Ureter (tissue), 1 donor: ENCODE measurements around the gene RCN2. TPM values are rescaled to one million over a fixed set of nuclear protein-coding genes. Genes with fewer than 3 reads are reported as not detected.

ENCODE experiments used
- DNase-seq: peaks from one replicate; pipeline ENCODE4 v3.0.0-alpha.2; 2020; ENCODE audit warnings: low spot score
- total RNA-seq: library from RNA; stranded (reverse); gene quantifications from one replicate; pipeline ENCODE4 v1.2.4, GENCODE V29; 2023
- donor health status: DM: yes; HTN: yes; CAD: no.

The RCN2 gene
- total RNA-seq, 1 donor from 2014 or later: 47.4 TPM

GRCh38 chr15:76994496-76994895 is 62.9 kb downstream of the RCN2 start:
- DNase-seq: no peak

DNA sequence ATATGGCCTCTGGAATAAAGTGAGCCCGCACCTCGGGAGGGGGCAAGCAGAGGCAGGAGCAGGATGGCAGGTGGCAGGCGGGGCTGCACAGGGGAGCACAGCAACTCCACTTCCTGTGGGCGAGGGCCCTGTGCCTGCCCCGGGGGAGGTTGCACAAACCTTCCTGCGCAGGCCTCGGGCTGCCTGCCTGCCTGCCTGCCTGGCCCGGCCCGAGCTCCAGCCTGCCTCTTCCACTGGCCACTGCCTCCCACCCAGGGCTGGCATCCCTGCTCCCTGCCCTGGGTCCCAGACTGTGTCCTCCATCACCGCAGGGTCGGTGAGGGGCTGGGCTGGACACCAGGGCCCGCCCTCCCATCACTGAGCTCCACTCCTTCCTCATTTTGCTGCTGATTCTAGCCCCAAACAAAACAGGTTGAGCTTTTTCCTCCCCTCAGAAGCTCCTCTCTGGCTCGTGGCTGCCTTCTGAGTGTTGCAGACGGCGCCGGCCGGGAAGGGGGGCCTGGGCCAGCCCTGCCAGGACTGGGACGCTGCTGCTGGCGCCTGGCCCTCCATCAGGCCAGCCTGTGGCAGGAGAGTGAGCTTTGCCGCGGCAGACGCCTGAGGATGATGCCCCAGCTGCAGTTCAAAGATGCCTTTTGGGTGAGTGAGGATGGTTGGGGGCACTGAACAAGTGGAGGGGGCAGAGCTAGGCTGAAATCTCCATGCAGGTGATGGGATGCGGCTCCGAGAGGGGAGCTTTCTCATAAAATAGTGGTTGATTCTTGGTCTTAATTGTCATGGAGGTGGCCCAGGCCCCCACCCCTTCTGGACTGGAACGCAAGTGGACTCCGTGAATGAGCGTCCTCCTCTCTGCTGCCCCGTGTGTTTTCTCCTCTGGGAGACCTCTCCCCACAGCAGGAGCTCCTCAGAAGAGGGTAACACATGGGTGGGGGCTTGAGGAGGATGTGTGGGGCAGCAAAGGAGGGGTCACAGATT is 63.7 kb downstream of the RCN2 start, which contains the start of gene PSTPIP1:
TSS of gene PSTPIP1 (plus strand) at position 156 of the 975 bp plus-strand sequence. CDS start at position 604, 448 bp downstream.
- peak; percentile 74 for DNase-seq

GRCh38 chr15:76996076-76996525 is 64.6 kb downstream of the RCN2 start:
- DNase-seq: no peak

DNA sequence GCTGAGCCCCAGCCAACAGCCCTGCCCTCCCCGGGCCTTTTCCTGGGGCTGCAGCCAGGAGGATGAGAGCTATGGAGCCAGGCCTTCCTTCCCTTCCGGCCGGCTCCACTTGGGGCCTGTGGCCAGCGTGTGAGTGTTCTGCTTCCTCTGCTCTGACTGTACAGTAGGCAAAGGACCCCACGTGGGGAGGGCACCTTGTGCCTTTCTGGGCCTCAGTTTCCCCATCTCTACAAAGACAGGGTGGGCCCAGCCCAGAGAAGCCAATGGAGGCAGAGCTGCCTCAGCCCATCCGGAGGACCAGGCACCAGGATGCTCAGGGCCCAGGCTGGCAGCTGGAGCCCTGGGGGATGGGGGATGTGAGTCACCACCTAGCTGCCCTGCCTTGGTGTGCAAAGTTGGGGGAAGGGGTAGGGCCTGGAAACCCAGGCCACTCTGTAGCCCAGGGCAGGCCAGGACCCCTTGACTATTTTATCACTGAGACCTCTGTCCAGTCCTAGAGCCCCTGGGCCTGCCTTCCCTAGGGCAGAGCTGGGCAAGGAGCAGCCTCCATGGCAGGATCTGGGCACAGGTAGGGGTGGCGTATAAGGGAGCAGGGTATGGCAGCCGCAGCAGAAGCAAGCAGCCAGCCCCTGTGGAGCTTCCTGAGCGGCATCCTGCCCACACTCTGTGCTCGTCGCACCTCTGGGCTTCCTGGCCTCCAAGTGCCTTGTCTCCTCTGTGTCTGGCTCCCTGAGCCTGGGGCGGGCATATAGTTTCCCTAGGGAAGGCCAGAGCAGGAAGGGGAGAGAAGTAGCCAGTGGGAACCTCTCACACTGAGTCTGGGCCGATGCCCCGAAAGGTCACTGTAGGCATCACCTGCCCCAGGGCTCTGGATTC is 65.2 kb downstream of the RCN2 start:
- DNase-seq: no peak

DNA sequence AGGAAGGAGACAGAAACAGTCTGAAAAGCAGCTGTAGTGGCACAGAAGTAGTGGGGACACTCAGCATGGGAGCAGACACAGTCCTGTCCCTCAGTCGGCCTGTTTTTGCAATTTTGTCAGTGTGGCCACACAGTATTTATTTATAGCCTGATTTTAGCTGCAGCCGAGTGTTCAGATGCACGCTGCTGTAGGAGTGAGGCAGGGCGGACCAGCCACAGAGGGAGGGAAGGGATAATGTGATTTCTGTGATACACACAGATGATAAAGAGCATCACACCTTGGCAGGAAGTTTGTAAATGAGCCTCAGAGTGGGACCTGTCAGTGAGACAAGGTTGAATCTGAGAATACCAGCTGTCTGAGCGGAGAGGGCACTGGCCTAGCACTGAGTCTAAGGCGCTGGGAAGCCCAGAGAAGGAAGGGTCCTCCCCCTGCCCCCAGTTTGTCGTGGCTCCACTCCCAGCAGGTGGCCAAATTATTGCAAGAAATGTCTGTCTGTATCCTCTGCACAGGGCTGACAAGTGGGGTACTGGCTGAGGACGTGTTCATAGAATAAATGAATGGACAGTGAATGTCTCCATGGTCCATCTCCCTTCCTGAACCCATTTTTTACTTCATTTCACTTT is 67.2 kb downstream of the RCN2 start:
- no peak for DNase-seq

- no peak for DNase-seq
Measured at GRCh38 chr15:76999996-77000395, 68.4 kb downstream of the RCN2 start.

DNA sequence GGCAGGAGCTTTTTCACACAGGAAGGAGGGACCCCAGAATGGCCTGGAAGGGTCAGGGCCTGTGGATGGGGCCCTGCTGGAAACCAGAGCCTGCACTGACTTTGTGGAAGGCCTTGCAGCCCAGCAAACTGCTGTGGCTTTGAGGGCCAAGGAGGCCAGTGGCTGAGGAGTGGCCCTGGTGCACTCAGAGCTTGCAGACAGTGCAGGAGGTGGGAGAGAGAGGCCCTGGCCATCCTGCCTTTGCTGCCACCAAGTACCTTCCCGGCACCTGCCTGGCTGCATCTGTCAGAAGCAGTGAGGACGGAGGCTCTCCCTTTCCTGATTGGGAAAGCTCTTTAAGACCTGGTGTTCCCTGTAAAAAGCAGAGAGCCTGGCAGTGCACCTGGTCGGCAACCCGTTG is 69.8 kb downstream of the RCN2 start:
- no peak for DNase-seq

DNA sequence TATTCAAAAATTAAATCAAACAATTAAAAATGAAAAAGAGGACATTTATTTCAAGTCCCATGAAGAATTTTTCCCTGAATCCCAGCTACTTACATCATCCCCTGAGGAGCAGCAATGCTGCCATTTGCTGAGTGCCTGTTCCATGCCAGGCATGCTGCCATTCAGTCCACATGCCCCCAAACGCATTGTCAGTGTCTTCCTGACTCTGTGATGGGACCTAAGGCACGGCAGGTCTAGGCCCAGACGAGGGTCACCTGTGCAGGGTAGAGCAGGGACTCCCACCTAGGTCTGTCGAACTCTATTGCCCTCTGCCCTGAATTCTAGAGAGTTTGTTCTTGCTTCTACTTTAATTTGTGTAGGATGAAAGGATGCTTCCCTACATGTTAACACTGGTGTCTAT is 70.4 kb downstream of the RCN2 start:
- DNase-seq: no peak

DNA sequence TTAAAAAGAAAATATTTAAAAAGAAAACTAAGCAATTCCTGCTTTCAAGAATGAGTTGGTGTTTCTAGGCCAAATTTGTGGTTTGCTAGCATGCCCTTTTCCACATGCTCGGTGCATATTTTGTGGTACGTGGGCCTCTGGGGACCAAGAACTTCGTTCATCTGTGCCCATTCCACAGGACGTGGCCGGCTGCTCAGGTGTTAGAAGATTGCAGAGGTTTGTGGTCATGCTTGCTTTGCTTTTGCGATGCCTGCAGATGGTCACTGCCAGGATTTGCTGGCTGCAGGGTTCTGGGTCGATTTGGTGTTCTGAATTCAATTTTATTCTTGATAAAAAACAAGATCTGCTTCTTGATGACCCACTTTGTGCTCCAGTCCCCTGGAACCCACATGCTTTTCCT is 70.9 kb downstream of the RCN2 start:
- no peak for DNase-seq

DNA sequence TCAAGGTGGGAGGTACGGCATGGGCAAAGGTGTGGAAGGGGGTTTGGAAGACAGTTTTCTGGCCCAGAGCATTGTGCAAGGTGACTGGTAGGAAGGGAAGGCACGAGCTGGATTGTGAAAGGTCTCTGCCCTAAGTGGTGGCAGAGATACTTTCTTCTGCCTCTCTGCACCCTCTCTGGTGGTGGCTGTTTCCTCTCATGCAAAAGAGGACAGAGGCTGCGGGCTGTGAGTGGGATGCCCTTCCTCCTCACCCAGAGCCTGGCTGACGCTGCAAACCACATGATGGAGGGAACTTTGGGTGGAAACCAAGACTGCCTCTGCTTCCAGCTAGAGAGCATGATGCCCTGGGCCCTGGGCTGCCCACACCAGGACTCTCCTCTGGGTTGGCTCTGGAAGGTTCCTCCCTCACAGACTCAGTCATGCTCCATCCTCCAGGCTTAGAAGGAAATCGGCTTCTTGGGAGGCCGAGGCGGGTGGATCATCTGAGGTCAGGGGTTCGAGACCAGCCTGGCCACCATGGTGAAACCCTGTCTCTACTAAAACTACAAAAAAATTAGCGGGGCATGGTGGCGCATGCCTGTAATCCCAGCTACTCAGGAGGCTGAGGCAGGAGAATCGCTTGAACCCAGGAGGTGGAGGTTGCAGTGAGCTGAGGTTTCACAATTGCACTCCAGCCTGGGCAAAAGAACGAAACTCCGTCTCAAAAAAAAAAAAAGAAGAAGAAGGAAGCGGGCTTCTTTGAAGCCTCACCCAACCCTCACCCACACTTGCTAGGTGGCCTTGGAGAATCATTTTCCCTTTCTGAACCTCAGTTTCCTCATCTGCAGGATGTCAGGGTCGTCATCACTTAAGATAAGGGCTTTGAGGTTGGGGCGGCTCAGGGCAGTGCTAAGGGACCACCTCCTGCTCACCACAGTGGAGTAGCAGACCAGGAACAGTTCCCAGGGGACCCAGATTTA is 71.7 kb downstream of the RCN2 start:
- no peak for DNase-seq

Other genes with a start within 250 kb of the RCN2 start
- gene SCAPER, start 26.4 kb upstream of the RCN2 start, total RNA-seq: 45.9 TPM
- 12.3 TPM for gene PSTPIP1, start 63.4 kb downstream of the RCN2 start, total RNA-seq
- 166 TPM for gene TSPAN3, start 139.4 kb downstream of the RCN2 start, total RNA-seq